AG08395 (cell line): Measurements from ENCODE around the gene FOXR2.

Source experiments
- DNase-seq: peaks from one replicate; pipeline ENCODE4 v3.0.0; 2012; ENCODE audit warnings: mixed read lengths, low spot score

FOXR2 gene, protein sequence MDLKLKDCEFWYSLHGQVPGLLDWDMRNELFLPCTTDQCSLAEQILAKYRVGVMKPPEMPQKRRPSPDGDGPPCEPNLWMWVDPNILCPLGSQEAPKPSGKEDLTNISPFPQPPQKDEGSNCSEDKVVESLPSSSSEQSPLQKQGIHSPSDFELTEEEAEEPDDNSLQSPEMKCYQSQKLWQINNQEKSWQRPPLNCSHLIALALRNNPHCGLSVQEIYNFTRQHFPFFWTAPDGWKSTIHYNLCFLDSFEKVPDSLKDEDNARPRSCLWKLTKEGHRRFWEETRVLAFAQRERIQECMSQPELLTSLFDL

DNA sequence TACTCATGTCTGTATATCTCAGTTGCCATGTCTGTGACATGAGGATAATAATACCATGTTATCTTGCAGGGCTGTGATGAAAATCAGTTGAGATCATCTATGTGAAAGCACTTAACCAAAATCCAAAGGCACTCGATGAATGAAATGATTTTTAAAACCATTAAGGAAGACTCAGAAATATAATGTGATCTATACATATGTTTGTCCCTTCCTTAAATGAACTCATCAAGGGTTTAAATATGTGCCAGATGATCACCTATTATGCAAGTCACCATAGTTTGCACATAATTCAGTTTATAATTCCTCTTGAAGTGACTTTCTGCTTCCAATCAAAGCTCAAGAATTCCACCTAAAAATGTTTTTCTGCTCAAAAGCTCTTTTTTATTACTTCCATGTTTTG, at the start of gene FOXR2:
FOXR2 (plus strand) TSS at position 301 of the 400 bp plus-strand sequence. CDS start 312 bp downstream, outside the sequence.
- no peak for DNase-seq

DNA sequence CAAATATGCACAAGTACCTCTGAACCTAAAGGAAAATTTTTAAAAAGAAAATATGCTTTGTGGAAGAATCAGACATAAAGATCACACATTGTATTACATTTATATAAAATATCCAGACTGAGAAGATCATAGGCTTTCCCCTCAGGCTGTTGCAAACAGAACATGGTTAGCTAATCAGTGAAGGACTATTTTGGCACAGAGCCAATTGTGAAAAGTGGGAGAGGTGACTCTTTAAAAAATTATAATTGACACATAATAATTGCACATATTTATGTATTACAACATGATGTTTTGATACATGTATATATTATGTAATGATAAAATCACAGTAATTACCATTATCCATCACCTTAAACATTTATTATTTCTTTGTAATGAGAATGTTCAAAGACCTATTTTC, 44.1 kb upstream of the FOXR2 start:
- DNase-seq, result no peak

- DNase-seq, result no peak
These were observed 40.8 kb upstream of the FOXR2 start for GRCh38 chrX:55582447-55582846.

DNA sequence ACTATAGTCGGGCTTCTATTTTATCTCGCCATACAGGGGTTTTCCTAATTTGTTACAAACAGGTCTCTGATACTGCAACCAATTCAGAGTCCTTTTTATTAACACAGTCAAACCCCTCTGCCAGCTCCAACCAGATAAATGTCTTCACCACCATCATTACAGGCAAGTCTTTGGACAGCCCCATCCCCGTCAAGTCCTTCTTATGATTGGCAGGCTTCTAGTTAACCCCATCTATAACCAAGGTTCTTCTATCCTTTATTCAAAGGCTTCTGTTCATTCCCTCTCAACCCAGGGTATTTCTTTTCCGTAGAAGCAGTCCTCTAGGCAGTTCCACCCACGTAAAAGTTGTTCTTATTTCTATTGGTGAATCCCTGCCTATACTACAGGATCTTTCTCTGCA, 29.9 kb upstream of the FOXR2 start:
- DNase-seq, result no peak

- no peak for DNase-seq
These were observed 29.4 kb upstream of the FOXR2 start for GRCh38 chrX:55593756-55594257.

GRCh38 chrX:55598333-55598732, 24.9 kb upstream of the FOXR2 start:
- DNase-seq, result no peak

DNA sequence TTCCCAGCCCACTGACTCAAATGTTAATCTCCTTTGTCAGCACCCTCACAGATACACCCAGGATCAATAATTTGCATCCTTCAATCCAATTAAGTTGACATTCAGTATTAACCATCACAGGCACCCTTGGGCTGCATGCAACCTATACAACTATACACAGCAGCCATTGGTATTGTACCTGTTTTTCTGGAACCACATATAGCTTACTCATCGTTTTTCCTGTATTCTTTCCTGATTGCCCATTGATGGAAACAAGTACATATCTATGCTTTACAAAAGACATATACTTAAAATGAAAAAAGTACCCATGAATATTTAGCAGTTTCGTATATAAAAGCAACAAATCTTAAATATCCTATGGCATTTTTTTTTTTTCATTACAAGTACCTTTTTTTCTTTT, 3.7 kb upstream of the FOXR2 start:
- no peak for DNase-seq

DNA sequence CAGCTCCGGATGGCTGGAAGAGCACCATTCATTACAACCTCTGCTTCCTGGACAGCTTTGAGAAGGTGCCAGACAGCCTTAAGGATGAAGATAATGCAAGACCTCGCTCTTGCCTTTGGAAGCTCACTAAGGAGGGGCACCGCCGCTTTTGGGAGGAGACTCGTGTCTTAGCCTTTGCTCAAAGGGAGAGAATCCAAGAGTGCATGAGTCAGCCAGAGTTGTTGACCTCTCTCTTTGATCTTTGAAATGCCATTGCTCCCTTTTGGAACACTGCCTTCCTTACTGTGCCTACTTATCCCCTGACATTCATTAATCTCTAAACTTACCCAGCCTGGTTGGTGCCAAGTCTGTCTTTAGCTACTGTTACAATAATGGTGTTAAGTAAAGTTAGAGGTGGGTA, 1.2 kb downstream of the FOXR2 start:
- DNase-seq, result no peak

GRCh38 chrX:55636109-55636508, 12.9 kb downstream of the FOXR2 start:
- DNase-seq, result no peak

- no peak for DNase-seq
These were observed 15.7 kb downstream of the FOXR2 start for GRCh38 chrX:55638933-55639332.

DNA sequence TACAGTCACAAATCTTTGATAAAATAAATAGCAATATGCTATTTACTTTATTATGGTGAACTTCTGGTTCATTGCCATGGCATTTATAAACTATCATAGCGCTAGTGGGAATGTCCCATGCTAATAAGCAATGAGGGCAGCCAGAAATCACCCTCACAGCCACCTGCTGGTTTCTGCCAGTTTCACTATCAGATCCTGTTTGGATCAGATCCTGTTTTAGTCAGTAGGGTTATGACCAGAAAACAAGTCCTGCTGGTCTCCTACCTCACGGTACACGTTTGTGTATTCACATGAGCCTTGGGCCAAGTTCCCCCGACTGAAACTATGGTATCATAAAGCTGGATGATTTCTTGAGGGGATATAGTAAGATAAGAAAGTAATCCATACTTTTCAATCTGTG, 17.7 kb downstream of the FOXR2 start:
- DNase-seq, result no peak

DNA sequence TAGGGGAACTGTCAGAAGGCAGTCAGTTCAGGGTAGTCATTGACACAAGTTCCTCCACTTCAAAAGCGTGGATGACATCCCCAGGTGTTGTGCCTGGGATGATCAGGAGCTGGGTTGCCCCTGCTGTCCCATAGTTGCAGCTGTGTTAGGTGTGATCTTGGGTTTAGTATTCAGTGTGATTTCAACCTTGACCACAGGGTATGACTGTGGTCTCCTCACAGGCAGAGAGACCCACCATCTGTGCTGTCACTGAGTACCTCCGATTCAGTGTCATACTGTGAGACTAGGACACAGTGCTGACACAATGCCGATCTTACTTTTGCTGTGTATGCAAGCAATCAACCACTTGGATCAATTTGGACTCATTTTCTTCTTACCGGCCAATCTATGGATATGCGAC, 25.2 kb downstream of the FOXR2 start:
- DNase-seq, result no peak

DNA sequence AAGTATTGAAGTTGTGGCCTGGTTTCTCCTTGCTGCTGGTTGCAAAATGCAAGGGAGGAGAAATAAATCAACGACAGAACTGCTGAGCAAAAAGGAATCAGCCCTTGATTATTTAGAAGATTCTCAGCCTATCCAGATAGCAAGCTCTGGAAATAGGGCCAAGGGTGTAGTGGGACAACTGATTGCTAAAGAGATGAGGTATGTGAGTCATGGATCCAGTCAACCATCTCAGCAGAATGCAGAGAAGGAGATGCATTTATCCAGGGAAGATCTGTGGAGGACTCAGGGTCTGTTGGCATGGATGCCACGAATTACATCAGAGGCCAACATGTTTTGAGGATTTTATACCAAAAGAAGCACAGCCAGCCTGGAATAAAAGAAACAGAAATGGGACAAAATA, 36.7 kb downstream of the FOXR2 start:
- DNase-seq, result no peak

DNA sequence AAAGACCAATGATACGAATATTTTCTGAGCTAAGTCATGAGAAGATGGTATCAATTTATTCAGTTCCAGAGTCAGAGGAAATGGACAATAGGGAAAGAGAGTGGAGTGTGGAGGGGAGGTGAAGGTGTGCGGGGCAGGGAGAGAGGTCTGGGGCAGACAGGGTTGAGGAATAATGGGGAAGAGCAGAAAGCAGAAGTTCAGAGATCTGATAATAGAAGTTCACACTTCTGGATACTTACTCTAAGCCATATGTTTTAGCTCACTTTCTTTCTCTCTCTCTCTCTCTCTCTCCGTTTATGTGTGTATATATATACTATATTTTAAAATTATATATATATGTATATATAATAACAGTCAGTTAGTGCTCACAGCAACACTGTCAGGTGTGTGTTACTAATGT, 40.4 kb downstream of the FOXR2 start:
- no peak for DNase-seq

DNA sequence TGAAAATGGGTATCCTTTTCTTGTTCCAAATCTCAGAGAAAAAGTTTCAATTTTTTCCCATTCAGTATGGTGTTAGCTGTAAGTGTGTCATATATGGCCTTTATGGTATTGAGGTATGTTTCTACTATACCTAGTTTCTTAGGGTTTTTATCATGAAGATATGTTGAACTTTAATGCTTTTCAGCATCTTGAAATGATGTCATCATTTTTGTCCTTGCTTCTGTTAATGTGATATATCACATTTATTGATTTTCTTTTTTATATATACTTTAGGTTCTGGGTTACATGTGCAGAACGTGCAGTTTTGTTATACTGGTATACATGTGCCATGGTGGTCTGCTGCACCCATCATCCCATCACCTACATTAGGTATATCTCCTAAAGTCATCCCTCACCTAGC, 44.9 kb downstream of the FOXR2 start:
- DNase-seq, result no peak
